Raji (cell line): ENCODE data around the gene KCNMB1.

Source experiments
- POLR2A ChIP-seq: IDR thresholded peaks from 2 replicates; pipeline ENCODE4 v1.6.1; 2011; ENCODE audit warnings: low read depth, low read length, control low read depth; ENCODE audit not compliant: insufficient read depth

Gene KCNMB1

DNA sequence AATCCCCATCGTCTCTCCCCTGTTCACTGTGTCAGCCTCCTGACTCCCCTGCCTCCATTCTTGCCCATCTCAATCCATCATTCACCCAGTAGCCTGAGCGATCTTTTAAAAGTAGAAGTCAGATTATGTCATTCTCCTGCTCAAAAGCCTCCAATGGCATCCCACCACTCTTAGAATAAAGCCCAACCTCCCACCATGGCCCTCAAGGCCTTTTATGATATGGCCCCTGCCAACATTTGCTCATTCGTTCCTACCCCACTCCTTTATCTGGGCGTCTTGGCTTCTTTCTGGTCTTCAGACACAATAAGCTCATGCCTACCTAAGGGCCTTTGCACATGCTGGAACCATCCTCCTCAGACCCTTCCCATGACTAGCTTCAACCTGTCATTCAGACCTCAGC, 35.5 kb upstream of the KCNMB1 start:
- TF ChIP-seq POLR2A: no peak

DNA sequence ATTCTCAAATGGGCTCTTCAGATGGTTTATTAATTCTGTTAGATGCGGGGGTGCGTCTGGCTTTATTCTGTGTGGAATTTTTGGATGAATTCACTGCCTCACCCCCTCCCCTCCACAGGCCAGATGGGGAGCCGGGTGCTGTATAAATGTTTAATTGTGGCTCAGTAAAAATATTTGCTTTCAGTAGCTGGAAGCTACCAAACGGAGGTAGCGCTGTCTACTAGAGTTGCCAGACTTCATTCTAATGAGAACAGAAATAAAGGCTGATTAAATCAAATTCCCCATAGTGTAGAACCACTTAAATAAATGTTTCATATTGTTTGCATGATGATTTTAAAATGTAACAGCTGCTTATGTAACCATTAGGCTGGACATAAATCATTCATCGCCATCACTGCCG, 34.5 kb upstream of the KCNMB1 start:
- no peak for TF ChIP-seq POLR2A

DNA sequence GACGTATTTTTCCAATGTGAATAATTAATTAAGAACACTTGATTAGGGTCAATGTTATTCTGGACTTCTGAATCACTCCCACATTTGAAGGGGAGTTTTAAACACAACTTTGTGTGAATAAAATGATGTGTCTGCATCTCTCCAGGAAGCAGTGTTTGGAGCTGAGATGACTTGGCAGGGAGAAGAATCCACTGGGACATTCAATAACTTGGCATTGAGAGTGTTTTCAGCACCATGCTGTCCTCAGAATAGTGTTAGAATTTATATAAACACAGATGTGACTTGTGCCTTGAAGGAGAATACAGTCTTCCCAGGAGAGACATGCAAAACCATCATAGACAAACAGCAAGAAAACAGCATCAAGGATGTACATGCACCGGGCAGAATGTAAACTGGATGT, 32.7 kb upstream of the KCNMB1 start:
- TF ChIP-seq POLR2A: no peak

DNA sequence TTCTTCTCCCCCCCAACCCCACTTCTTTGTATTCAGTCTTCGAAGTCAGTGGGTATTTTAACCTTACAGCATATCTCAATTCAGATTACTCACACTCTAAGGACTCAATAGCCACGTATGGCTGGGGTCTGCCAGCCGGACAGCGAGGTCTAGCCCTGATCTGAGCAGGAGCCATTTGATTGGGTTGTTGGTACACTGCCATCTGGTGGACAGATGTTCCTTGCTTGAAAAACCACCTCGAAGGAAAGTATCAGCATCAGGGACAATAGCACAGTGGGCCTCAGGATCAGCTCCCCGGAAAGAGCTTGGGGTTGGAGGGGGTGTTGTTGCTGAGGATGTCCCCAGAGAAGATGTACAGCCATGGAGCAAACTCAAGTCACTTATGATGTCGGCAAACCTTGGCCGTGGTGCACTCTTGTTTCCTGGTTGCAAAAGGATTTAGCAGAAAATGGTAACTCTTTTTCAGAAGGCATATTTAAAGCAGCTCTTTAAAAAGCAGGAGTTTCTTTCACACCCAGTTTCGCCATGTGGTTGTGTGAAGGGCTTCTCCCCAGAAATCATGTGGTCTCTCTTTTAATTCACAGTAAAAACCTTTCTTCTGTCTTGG, 31.7 kb upstream of the KCNMB1 start:
- no peak for TF ChIP-seq POLR2A

DNA sequence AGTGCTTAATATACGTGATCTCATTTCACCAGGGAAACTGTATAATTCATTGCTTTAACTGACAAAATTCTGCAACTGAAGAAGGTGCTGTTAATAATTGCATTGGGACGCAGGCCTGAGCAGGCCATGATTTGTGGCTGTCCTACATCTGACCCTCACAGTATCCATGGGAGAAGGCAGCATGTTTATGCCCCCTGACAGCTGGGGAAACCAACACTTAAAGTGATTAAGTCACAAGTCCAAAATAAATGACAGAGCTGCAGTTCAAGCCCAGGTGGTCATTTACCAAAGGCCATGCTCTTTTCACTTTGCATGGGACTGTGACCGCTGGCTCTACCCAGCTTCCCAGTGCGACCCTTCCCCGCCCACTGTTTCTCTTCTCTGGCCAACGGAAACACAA, 30.5 kb upstream of the KCNMB1 start:
- TF ChIP-seq POLR2A: no peak

DNA sequence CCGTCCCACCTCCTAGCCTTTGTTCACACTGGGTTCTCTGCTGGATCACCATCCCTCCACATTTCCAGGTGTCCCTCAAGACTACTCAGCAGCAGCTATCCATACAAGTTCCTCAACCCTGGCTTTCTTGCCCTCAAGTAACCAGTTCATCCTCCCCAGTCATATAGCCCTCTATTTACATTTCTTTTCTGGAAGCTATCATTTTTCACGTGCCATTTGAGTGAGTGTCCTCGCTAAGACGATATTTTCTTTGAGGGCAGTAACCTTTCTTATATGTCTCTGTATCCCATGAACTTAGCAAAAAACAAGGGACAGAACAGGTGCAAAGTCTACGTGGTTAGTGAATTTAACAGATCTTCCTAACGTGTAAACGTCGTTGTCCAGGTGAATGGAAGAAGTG, 29.6 kb upstream of the KCNMB1 start:
- no peak for TF ChIP-seq POLR2A

DNA sequence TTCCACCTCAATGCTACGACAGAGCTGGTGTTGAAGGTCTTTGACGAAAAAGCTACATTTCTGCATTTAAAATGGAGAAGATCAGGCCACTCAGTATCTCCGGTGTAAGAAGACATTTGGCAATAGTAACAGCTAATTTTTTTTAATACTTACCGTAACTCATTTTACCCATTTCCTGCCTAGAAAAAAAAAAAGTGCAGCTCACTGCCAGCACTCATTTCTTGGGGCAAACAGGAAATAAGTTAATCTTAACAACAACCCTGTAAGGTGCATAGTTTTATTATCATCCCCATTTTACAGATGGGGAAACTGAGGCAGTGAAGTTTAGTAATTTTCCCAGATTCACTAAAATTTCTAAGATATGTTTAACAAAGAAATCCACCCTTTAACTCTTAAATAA, 27.4 kb upstream of the KCNMB1 start:
- no peak for TF ChIP-seq POLR2A

DNA sequence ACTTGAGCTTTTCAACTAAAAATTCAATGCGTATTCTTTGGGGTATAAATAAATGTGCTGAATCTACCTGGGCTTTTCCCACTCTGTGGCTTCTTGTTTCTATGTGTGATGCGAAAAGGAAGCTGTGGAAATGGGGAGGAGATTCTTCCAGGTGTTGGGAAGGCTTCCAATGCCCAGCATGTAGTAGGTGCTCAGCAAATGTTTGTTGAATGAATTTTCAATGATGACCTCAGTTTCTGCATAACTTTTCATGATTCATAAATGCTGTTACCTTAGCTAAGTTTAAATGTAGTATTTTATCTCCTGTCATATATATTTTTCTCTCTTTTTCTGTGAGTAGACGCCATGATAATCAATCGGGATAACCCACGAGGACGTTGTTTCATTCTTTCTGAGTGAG, 25.6 kb upstream of the KCNMB1 start:
- no peak for TF ChIP-seq POLR2A

DNA sequence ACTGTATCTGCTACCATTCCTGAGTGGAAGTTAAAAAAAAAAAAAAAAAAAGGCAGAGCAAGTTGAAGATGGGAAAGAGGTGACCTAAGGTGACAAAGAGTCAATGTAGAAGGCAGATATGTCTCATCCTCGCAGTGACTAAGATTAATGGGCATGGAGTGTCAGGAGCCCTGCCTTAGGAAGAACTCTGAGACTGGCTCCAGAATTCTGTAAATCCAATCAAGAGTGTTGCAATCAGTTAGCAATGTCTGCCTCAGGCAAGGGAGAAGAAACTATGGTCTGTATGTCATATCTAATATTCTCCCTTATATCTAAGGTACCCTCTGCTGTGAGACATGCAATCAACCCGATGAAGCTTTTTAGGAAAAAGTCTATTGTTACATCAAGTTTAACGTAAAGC, 24.7 kb upstream of the KCNMB1 start:
- no peak for TF ChIP-seq POLR2A

DNA sequence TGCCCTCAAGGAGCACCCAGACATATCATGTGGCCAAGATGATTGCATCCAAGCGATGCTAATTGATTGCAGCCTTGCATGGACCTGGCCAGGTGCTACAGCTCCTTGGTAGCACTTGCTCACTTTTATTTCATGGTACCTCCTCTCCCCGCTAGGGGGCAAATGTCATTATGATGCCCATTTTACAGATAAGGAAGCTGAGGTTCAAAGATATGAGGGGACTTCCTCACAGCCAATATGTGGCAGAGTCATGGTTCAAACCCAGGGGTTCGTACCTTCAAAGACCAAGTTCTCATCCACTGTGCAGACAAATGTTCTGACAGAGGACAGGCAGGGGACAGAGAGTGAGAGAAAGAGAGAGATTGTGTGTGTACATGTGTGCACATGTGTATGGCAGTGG, 21.9 kb upstream of the KCNMB1 start:
- TF ChIP-seq POLR2A: no peak

DNA sequence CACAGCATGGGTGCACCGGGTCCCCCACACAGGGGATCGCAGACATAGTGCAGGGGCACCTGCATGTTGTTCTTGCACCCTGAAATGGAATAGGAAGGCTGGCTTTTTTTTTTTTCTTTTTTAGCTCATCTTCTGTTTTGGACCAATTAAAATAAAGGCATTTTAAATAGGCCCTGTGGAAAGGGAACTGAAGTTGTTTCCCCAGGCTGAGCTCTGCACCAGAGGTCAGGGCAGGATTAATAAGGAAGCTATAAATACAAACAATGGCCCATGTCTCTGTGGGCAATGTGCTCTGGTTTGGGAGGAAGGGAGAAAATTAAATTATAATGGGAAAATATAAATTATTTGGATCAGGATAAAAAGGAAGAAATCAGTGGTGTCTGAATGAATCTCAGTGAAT, 21.2 kb upstream of the KCNMB1 start:
- TF ChIP-seq POLR2A: no peak

DNA sequence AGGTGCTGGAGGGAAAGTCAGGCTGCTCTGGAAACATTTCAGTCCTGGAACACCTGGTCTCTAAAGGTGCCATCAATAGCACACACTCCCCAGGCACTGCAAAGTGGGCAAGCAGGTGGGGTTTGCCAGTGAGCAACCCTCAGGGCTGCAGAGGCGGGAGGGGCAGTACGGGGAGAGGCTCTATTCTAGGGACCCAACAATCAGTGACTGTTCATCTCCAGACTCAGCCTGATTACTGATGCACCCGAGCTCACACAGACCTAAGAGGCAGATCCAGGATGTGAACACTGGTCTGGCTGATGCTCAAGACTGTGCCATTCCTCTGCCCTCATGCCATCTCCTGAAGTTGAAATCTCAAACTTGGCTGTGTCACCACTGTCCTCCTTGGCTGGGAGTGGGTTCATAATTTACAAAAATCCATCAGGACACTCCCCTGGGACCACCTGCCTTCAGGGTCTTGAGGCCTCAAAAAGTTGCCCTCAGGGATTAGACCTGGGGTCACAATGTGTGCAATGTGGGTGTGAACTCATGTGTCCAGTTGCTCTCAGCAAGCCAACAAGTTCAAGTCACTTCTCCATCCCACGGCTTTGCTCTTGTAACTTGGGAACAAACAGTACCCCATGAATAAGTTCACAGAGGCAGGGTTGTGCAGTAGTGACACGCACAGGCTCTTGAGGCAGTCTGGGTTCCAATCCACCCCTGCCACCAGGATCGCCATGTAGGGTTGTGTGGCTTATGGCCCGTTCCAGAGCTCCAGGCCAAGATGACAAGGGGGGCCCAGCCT, 19.9 kb upstream of the KCNMB1 start:
- TF ChIP-seq POLR2A: no peak

DNA sequence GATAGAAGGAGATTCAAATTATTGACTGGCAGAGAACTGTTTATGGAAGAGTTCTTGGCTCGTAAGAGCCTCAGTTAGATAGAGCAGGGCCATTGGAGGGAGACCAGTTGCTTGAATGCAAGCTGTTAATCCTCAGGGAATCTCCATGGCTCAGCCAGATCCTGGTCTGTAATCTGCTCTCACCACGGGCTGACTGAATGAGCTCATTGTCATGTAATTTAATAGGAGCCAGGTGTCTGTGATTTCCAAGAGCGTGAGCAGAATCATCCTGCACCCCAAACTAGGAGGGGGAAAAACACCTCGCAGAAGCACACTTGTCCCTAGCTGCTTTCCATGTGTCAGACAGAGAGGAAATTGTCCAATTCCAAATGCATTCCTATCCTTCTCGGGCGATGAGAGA, 19.1 kb upstream of the KCNMB1 start:
- no peak for TF ChIP-seq POLR2A

DNA sequence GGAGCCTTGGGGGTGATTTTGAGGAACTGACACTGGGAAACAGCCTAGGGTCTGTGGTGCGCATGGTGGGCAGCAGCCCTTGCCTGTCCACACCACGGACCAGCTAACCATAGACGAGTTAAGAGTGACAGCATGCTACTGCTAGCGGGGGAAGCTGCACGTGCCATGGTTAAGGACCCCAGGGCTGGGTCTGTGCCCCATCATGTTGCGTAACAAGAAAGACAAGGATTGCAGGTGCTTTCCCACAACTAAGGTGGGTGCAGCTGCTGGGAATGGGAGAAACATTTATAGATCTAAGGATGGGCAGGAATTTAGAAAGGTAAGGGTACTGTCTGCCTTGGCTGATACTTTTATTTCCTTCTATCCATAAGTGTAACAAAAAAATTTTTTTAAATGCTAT, 17.9 kb upstream of the KCNMB1 start:
- TF ChIP-seq POLR2A: no peak

DNA sequence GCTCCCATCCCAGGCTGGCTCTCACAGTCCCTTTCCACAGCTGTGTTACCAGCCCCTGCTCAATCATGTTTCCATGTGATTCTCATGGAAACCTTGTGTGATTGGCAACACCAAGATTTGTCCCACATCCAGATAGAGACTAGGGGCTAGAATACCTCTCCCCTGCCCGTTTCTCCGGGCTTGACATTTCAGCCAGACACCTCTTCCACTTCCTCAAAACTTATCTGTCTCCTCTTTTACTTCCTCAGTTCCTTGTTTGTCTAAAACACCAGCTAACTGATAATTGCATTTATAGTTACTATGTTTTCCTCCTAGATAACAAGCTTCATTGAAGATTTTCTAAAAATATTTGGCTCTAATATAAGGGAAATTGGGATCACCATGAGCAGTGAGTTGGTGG, 16.6 kb upstream of the KCNMB1 start:
- no peak for TF ChIP-seq POLR2A

DNA sequence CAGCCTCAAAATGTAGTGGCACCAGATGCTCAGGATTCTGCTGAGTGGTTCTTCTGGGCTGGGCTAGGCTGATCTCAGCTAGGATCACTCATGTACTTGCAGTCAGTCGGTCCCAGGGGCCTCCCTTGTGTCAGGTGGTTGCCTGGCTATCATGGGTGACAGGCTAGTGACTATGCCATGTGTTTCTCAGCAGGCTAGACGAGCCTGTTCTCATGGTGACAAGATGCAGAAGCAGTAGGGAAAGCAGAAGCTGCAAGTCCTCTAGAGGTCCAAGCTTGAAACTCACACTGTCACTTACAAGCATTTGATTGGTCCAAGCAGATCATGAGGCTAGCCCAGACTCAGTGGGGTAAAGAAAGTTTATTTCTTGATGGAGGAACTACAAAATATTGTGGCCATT, 15.2 kb upstream of the KCNMB1 start:
- TF ChIP-seq POLR2A: no peak

DNA sequence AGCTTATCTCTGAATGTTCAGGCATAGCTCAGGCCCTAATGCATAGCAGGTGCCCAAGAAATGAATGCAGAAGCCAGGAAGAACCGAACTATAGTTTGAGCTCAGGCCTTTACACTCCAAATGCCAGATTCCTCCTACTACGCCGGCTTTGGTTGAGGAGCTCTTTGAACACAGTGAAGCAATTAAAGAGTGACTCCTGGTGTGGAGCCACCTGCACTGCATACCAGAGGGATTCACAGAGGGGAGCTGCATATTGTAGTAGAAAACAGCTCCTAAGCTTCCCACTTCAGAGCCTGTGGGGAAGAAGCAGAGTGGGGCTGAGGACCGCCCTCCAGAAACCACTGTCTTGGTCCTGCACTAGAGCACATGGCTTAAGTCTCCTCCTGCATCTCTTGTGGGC, 14.5 kb upstream of the KCNMB1 start:
- TF ChIP-seq POLR2A: no peak

DNA sequence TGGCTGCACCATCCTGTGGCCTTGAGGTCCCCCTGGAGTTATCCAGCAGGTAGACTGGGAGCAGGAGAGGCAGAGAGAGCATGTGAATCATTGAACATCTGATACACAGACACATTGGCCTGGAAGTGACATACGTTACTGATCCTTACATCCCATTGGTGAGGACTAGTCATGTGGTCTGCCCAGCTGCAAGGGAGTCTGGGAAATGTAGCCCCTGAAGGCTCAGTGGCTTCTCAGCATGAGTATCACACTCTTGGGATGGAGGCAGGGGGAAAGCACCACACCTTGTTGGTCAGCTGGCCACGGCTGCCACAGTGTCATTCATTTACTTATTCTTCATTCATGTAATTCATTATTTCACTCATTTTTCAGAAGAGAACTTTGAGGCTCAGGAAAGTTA, 13.3 kb upstream of the KCNMB1 start:
- no peak for TF ChIP-seq POLR2A

DNA sequence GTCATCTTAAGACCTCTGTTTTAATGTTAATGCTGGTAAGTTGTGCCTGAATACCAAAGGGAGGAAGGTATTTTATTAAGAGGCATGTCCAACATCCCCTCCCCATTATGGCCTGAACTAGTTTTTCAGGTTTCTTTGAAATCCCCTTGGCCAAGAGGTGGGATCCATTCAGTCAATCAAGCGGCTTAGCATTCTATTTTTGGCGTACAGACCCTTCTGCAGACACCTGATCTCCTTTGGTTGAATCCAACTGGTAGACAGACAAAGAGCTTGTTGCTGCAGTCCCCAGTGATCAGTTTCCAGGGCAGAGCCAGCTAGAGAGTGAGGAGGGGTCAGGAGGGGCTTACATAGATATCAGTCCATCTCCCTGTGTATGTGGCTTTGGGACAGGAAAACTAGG, 7.9 kb upstream of the KCNMB1 start:
- TF ChIP-seq POLR2A: no peak
